PC-9 (cell line): ENCODE data around the gene CEP85L. TPM values are rescaled to one million over a fixed set of nuclear protein-coding genes. Genes with fewer than 3 reads are reported as not detected.

Source experiments
- BruUV-seq: library from RNA; stranded (reverse); fragments of 400-500 nt; replicated peaks from 2 replicates; lab custom pipeline; 2021; lab: Mats Ljungman, UMichigan
- CTCF ChIA-PET: fragments of 300-600 bp; sonication (Branson Sonifier 250); formaldehyde crosslinking; loops from one replicate; lab custom pipeline; 2022; ENCODE audit warnings: antibody characterized with exemption; lab: Charles Lee
- POLR2A ChIA-PET: fragments of 300-600 bp; sonication (Branson Sonifier 250); formaldehyde crosslinking; loops from one replicate; lab custom pipeline; 2022; ENCODE audit warnings: antibody characterized with exemption; ENCODE audit not compliant: unreplicated experiment; lab: Charles Lee
- DNase-seq, 2 experiments: peaks; one replicate each; pipeline versions ENCODE4 v3.0.0 to v3.0.0-alpha.2; 2015 to 2022; ENCODE audit warnings: mixed read lengths in 1 of 2
- H2AFZ ChIP-seq: fragments of 200-600 bp; sonication (generic); 2 replicates; pipeline ENCODE4 v1.8.1; 2017; ENCODE audit warnings: antibody characterized with exemption
- H3F3A ChIP-seq: fragments of 200-600 bp; sonication (generic); 2 replicates; pipeline ENCODE4 v1.8.1; 2017; ENCODE audit warnings: antibody characterized with exemption, mild to moderate bottlenecking, low read depth; ENCODE audit not compliant: insufficient read depth
- H3K27ac ChIP-seq: fragments of 200-600 bp; sonication (generic); 2 replicates; pipeline ENCODE4 v1.6.1; 2016; ENCODE audit warnings: mixed run types
- H3K27me3 ChIP-seq: fragments of 200-600 bp; sonication (generic); 2 replicates; pipeline ENCODE4 v1.6.1; 2016; ENCODE audit warnings: low read depth, mixed run types; ENCODE audit not compliant: insufficient read depth
- H3K36me3 ChIP-seq: fragments of 200-600 bp; sonication (generic); 2 replicates; pipeline ENCODE4 v1.6.1; 2016; ENCODE audit warnings: low read depth, mixed run types
- H3K4me1 ChIP-seq: fragments of 200-600 bp; sonication (generic); replicated peaks from 2 replicates; pipeline ENCODE4 v1.6.1; 2016; ENCODE audit warnings: mixed run types; ENCODE audit not compliant: insufficient read depth
- H3K4me2 ChIP-seq: fragments of 200-600 bp; sonication (generic); 2 replicates; pipeline ENCODE4 v1.6.1; 2017; ENCODE audit warnings: mixed run types
- H3K4me3 ChIP-seq: fragments of 200-600 bp; sonication (generic); 2 replicates; pipeline ENCODE4 v1.6.1; 2016; ENCODE audit warnings: mixed run types
- H3K79me2 ChIP-seq: fragments of 200-600 bp; sonication (generic); 2 replicates; pipeline ENCODE4 v1.6.1; 2017; ENCODE audit warnings: low read depth, mixed run types
- H3K9me2 ChIP-seq: fragments of 200-600 bp; sonication (generic); 2 replicates; pipeline ENCODE4 v1.8.1; 2017; ENCODE audit warnings: mild to moderate bottlenecking; ENCODE audit not compliant: insufficient read depth
- H3K9me3 ChIP-seq: fragments of 200-600 bp; sonication (generic); 2 replicates; pipeline ENCODE4 v1.8.1; 2016; ENCODE audit warnings: low read depth; ENCODE audit not compliant: insufficient read depth
- H4K20me1 ChIP-seq: fragments of 200-600 bp; sonication (generic); 2 replicates; pipeline ENCODE4 v1.8.1; 2017; ENCODE audit not compliant: insufficient read depth
- EZH2 ChIP-seq: fragments of 200-600 bp; sonication (generic); IDR thresholded peaks from 2 replicates; pipeline ENCODE4 v1.8.0; 2017; ENCODE audit warnings: antibody characterized with exemption, low read depth
- intact Hi-C: fragments of 100-400 bp; cut with micrococcal nuclease; formaldehyde crosslinking; loops from one replicate; pipeline ENCODE4 v1.10.0; 2022; ENCODE audit not compliant: unreplicated experiment
- total RNA-seq: library from RNA; stranded (reverse); gene quantifications from 2 replicates; pipeline ENCODE4 v1.2.3, GENCODE V29; 2021
- TF ChIP-seq, protein P1 (sequence below): fragments of 200-600 bp; sonication (generic); conservative IDR thresholded peaks from 2 replicates; pipeline ENCODE4 v1.6.1; 2017; ENCODE audit warnings: mixed run types, antibody characterized with exemption, mild to moderate bottlenecking, moderate library complexity

The CEP85L gene
- total RNA-seq, 1 experiment from 2014 or later = 3.0 TPM

DNA sequence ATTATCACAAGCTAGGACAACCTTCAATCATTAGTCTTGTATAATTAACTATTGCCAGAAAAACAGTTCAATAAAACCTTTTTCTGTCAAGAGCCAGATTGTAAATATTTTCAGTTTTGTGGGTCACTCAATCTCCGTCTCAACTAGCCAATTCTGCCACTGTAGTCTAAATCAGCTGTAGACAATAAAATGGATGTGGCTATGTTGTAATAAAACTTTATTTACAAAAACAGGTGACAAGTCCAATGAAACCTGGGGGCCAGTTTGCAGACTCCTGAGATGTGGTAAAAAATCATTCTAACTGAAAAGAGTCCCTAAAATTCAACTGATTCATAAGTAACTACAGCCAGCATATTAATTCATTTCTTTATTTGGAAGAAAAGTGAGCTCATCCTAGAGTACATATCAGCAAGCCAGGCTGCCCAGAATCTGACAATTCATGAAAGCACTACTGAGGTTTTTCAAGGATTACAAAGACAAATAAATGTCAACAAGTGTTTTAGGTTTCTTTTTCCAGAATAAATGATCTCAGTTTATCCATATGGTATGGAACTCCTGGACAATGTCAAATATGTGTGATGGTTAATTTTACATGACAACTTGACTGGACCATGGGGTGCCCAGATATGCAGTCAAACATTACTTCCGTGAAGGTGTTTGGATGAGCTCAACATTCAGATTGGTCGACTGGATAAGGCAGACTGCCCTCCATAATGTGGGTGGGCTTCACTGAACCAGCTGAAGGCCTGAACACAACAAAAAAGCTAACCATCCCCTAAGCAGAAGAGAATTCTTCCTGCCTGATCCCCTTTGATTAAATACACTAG lies 15.3 kb downstream of the CEP85L start:
- Histone ChIP-seq H3K36me3 (no peaks in the 10 kb centered on the region), H2AFZ (no peak overlapping the region), H3K9me2 (no peaks in the 10 kb centered on the region), H3K27me3 (no peaks in the 10 kb centered on the region), H3K79me2 (peaks cover 11% of the 10 kb centered on the region), H3K27ac (no peak overlapping the region), H3F3A (no peaks in the 10 kb centered on the region), H4K20me1 (no peaks in the 10 kb centered on the region; the same call in 1 of the 2 replicates), H3K4me3 (no peak overlapping the region), H3K9me3 (no peaks in the 10 kb centered on the region), H3K4me1 (no peaks in the 10 kb centered on the region), H3K4me2 (no peak overlapping the region)
- POLR2A ChIA-PET = no interaction called here
- no peak for DNase-seq
- TF ChIP-seq, protein P1, sequence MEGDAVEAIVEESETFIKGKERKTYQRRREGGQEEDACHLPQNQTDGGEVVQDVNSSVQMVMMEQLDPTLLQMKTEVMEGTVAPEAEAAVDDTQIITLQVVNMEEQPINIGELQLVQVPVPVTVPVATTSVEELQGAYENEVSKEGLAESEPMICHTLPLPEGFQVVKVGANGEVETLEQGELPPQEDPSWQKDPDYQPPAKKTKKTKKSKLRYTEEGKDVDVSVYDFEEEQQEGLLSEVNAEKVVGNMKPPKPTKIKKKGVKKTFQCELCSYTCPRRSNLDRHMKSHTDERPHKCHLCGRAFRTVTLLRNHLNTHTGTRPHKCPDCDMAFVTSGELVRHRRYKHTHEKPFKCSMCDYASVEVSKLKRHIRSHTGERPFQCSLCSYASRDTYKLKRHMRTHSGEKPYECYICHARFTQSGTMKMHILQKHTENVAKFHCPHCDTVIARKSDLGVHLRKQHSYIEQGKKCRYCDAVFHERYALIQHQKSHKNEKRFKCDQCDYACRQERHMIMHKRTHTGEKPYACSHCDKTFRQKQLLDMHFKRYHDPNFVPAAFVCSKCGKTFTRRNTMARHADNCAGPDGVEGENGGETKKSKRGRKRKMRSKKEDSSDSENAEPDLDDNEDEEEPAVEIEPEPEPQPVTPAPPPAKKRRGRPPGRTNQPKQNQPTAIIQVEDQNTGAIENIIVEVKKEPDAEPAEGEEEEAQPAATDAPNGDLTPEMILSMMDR = no peak
- TF ChIP-seq EZH2 = no peak
- no TSS peak for BruUV-seq
- CTCF ChIA-PET = no interaction called here
- intact Hi-C loops = loop anchor here (1.0 kb wide), 1 partner anchor 9 kb away; no protein-coding TSS in a partner anchor

DNA sequence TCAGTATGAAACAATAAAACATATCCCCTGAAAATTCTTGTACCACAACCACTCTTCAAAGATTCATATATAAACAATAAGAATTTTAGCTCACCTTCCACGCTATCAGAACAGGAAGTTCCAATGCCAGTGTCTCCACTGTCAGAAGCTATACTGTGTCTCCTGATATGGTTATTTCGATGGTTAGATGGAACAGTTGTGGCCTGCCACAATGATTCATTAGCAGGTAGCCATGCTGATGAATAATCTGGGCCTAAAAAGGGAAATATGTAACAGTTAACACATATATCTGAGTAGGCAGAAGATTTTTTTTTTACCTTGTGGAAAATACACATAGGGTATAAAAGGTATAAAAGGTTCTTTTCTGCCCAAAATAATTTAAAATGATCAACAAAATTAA lies 19.0 kb downstream of the CEP85L start:
- H3K4me1 ChIP-seq = no peaks in the 10 kb centered on the region
- no peaks in the 10 kb centered on the region for H3F3A ChIP-seq
- ChIA-PET CTCF (no interaction called here), POLR2A (no interaction called here)
- no TSS peak for BruUV-seq
- no peaks in the 10 kb centered on the region for H3K36me3 ChIP-seq
- no peak overlapping the region for H2AFZ ChIP-seq
- intact Hi-C loops = no loop called here
- no peak overlapping the region for H3K27ac ChIP-seq
- no peak overlapping the region for H3K4me3 ChIP-seq
- no peaks in the 10 kb centered on the region; the same call in 1 of the 2 replicates for H4K20me1 ChIP-seq
- H3K79me2 ChIP-seq = peaks cover 9% of the 10 kb centered on the region; the same call in 1 of the 2 replicates
- no peaks in the 10 kb centered on the region for H3K9me3 ChIP-seq
- no peak overlapping the region for H3K4me2 ChIP-seq
- DNase-seq = no peak
- H3K27me3 ChIP-seq = no peaks in the 10 kb centered on the region
- no peaks in the 10 kb centered on the region for H3K9me2 ChIP-seq
- TF ChIP-seq EZH2 = no peak
- TF ChIP-seq, protein P1 = no peak

DNA sequence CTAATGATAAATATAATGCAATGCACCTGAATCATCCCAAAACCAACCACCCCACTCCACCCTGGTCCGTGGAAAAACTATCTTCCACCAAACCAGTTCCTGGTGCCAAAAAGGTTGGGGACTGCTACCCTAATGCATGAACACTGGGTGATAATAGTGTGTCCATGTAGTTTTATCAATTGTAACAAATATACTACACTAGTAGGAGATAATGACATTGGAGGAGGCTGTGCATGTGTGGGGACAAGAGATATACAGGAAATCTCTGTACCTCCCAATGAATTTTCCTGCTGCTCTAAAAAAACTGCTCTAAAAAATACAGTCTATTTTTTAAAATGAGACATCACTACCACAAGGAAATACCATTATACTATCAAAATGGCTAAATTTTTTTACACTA lies 20.5 kb downstream of the CEP85L start:
- no peaks in the 10 kb centered on the region for H3F3A ChIP-seq
- no peak for DNase-seq
- H3K4me3 ChIP-seq = no peak overlapping the region
- H3K4me2 ChIP-seq = no peak overlapping the region
- intact Hi-C loops = no loop called here
- H3K27ac ChIP-seq = no peak overlapping the region
- H3K27me3 ChIP-seq = no peaks in the 10 kb centered on the region
- no peak for TF ChIP-seq EZH2
- TF ChIP-seq, protein P1 = no peak
- no peaks in the 10 kb centered on the region; the same call in 1 of the 2 replicates for H4K20me1 ChIP-seq
- H3K79me2 ChIP-seq = peaks cover 9% of the 10 kb centered on the region; the same call in 1 of the 2 replicates
- ChIA-PET CTCF (no interaction called here), POLR2A (no interaction called here)
- no peak overlapping the region for H2AFZ ChIP-seq
- no TSS peak for BruUV-seq
- no peaks in the 10 kb centered on the region for H3K4me1 ChIP-seq
- no peaks in the 10 kb centered on the region for H3K9me2 ChIP-seq
- H3K36me3 ChIP-seq = no peaks in the 10 kb centered on the region
- no peaks in the 10 kb centered on the region for H3K9me3 ChIP-seq
